MM.1S (cell line): Measurements from ENCODE around the gene MTG1.

Experiments used
- DNase-seq: peaks from one replicate; pipeline ENCODE4 v3.0.0-alpha.2; 2015
- H2AFZ ChIP-seq: fragments of 300-600 bp; sonication (generic); 2 replicates; pipeline ENCODE4 v1.6.0; 2016; ENCODE audit warnings: antibody characterized with exemption, low read length
- H3F3A ChIP-seq: fragments of 300-600 bp; sonication (generic); 2 replicates; pipeline ENCODE4 v1.6.1; 2016; ENCODE audit warnings: mild to moderate bottlenecking, antibody characterized with exemption, low read length, moderate library complexity, mixed read lengths; ENCODE audit not compliant: insufficient read depth
- H3K27ac ChIP-seq: fragments of 300-600 bp; sonication (generic); 2 replicates; pipeline ENCODE4 v1.5.1; 2016; ENCODE audit warnings: mild to moderate bottlenecking, low read length
- H3K27me3 ChIP-seq: fragments of 300-600 bp; sonication (generic); replicated peaks from 2 replicates; pipeline ENCODE4 v1.6.0; 2016; ENCODE audit warnings: low read length; ENCODE audit not compliant: insufficient read depth
- H3K36me3 ChIP-seq: fragments of 300-600 bp; sonication (generic); replicated peaks from 2 replicates; pipeline ENCODE4 v1.6.1; 2016; ENCODE audit warnings: mild to moderate bottlenecking, low read length, mixed read lengths; ENCODE audit not compliant: insufficient read depth
- H3K4me1 ChIP-seq: fragments of 300-600 bp; sonication (generic); 2 replicates; pipeline ENCODE4 v1.6.1; 2016; ENCODE audit warnings: low read length, mixed read lengths
- H3K4me2 ChIP-seq: fragments of 300-600 bp; sonication (generic); 2 replicates; pipeline ENCODE4 v1.6.0; 2016; ENCODE audit warnings: low read depth, low read length
- H3K4me3 ChIP-seq: fragments of 300-600 bp; sonication (generic); 2 replicates; pipeline ENCODE4 v1.5.1; 2016; ENCODE audit warnings: low read length, mixed read lengths
- H3K79me2 ChIP-seq: fragments of 300-600 bp; sonication (generic); 2 replicates; pipeline ENCODE4 v1.6.1; 2016; ENCODE audit warnings: mixed run types, low read length, mixed read lengths
- H3K9ac ChIP-seq: fragments of 300-600 bp; sonication (generic); 2 replicates; pipeline ENCODE4 v1.6.1; 2016; ENCODE audit warnings: low read length, mixed read lengths
- H3K9me2 ChIP-seq: fragments of 300-600 bp; sonication (generic); replicated peaks from 2 replicates; pipeline ENCODE4 v1.6.1; 2016; ENCODE audit warnings: mild to moderate bottlenecking, low read length, mixed read lengths; ENCODE audit not compliant: insufficient read depth
- H3K9me3 ChIP-seq: fragments of 300-600 bp; sonication (generic); replicated peaks from 2 replicates; pipeline ENCODE4 v1.6.1; 2016; ENCODE audit warnings: mild to moderate bottlenecking, low read length, mixed read lengths; ENCODE audit not compliant: insufficient read depth
- H4K20me1 ChIP-seq: fragments of 300-600 bp; sonication (generic); 2 replicates; pipeline ENCODE4 v1.6.1; 2016; ENCODE audit warnings: mild to moderate bottlenecking, low read length, moderate library complexity, mixed read lengths; ENCODE audit not compliant: insufficient read depth
- CTCF ChIP-seq: fragments of 300-600 bp; sonication (generic); IDR thresholded peaks from 2 replicates; pipeline ENCODE4 v1.5.1; 2016; ENCODE audit warnings: antibody characterized with exemption, low read length, mixed read lengths
- EZH2 ChIP-seq: fragments of 300-600 bp; sonication (generic); optimal IDR thresholded peaks from 2 replicates; pipeline ENCODE3; 2017; ENCODE audit warnings: low read depth, mild to moderate bottlenecking, antibody characterized with exemption, low read length, mixed read lengths
- EZH2phosphoT487 ChIP-seq: fragments of 300-600 bp; sonication (generic); IDR thresholded peaks from 2 replicates; pipeline ENCODE4 v1.6.1; 2018; ENCODE audit warnings: antibody characterized with exemption, low read length

The MTG1 gene

GRCh38 chr10:133420028-133420427 lies 26.1 kb downstream of the MTG1 start:
- Histone ChIP-seq H3K4me3 (no peak overlapping the region), H3K4me2 (no peak overlapping the region), H3K9ac (no peak overlapping the region), H3K4me1 (no peaks in the 10 kb centered on the region), H3K27me3 (no peaks in the 10 kb centered on the region), H3F3A (no peaks in the 10 kb centered on the region), H4K20me1 (no peaks in the 10 kb centered on the region), H3K79me2 (no peaks in the 10 kb centered on the region; the same call in 1 of the 2 replicates), H3K9me3 (no peaks in the 10 kb centered on the region), H2AFZ (no peak overlapping the region), H3K36me3 (no peaks in the 10 kb centered on the region), H3K9me2 (no peaks in the 10 kb centered on the region), H3K27ac (no peak overlapping the region)
- no peak for DNase-seq
- no peak for TF ChIP-seq EZH2phosphoT487

GRCh38 chr10:133420579-133420978 lies 26.6 kb downstream of the MTG1 start:
- no peaks in the 10 kb centered on the region for H3K79me2 ChIP-seq
- H2AFZ ChIP-seq: no peak overlapping the region
- H3K27me3 ChIP-seq: no peaks in the 10 kb centered on the region
- no peaks in the 10 kb centered on the region for H4K20me1 ChIP-seq
- H3K9me3 ChIP-seq: no peaks in the 10 kb centered on the region
- no peaks in the 10 kb centered on the region for H3F3A ChIP-seq
- H3K27ac ChIP-seq: no peak overlapping the region
- H3K4me1 ChIP-seq: no peaks in the 10 kb centered on the region
- no peaks in the 10 kb centered on the region for H3K36me3 ChIP-seq
- no peak overlapping the region for H3K4me2 ChIP-seq
- H3K9ac ChIP-seq: no peak overlapping the region
- no peaks in the 10 kb centered on the region for H3K9me2 ChIP-seq
- TF ChIP-seq EZH2 (no peak), CTCF (no peak), EZH2phosphoT487 (no peak)
- H3K4me3 ChIP-seq: no peak overlapping the region
- DNase-seq: no peak

- Histone ChIP-seq H3K4me3 (no peak overlapping the region), H3K9me2 (no peaks in the 10 kb centered on the region), H3K79me2 (no peaks in the 10 kb centered on the region), H3K4me2 (no peak overlapping the region), H4K20me1 (no peaks in the 10 kb centered on the region), H3K9me3 (no peaks in the 10 kb centered on the region), H3K36me3 (no peaks in the 10 kb centered on the region), H3K4me1 (no peaks in the 10 kb centered on the region), H3K27ac (no peak overlapping the region), H3F3A (no peaks in the 10 kb centered on the region), H3K27me3 (no peaks in the 10 kb centered on the region), H3K9ac (no peak overlapping the region), H2AFZ (no peak overlapping the region)
- TF ChIP-seq CTCF (no peak), EZH2 (no peak), EZH2phosphoT487 (no peak)
- DNase-seq: no peak
These were observed 27.6 kb downstream of the MTG1 start for GRCh38 chr10:133421336-133422222.

DNA sequence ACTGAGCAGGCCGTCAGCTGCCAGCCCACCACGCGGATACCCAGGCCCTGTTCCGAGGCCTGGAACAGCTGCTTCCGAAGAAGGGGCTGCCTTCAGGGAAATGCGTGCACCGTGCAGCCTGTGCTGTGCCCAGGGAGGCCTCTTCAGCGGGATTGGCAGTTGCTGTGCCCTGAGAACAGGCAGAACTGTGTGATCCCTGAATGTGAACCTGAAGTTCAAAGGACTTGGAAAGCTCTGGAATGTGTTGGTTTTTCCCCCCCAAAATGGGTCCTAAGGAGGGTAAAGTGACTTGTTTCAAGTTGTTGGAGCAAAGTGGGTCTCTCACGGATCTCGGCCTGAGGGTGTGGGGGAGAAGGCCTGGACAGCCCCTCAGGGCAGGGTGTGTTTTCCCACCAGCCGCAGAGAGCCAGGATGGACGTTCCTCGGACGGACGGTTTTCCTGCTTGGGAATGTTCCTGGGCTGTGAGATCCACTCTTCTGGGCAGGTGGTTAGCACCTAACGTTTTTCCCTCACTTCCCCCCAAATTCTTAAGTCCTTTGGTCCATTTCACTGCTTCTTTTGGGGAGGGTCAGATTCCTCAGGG lies 28.4 kb downstream of the MTG1 start:
- no peaks in the 10 kb centered on the region for H3K27me3 ChIP-seq
- H3F3A ChIP-seq: no peaks in the 10 kb centered on the region
- H3K4me2 ChIP-seq: no peak overlapping the region
- no peak for DNase-seq
- no peaks in the 10 kb centered on the region for H3K9me2 ChIP-seq
- H3K27ac ChIP-seq: no peak overlapping the region
- H3K79me2 ChIP-seq: no peaks in the 10 kb centered on the region
- no peaks in the 10 kb centered on the region for H4K20me1 ChIP-seq
- H3K9ac ChIP-seq: no peak overlapping the region
- no peaks in the 10 kb centered on the region for H3K36me3 ChIP-seq
- no peak overlapping the region for H3K4me3 ChIP-seq
- TF ChIP-seq CTCF: no peak
- TF ChIP-seq EZH2: no peak
- TF ChIP-seq EZH2phosphoT487: no peak
- no peak overlapping the region for H2AFZ ChIP-seq
- H3K9me3 ChIP-seq: no peaks in the 10 kb centered on the region
- H3K4me1 ChIP-seq: no peaks in the 10 kb centered on the region
